HG03432 (cell line): Measurements from ENCODE around the gene FOSL2.

Source experiments
- ATAC-seq: cut with Tn5 transposase; IDR thresholded peaks from one replicate; pipeline ENCODE4 v1.9.1; 2021; ENCODE audit warnings: mild to moderate bottlenecking, moderate library complexity; ENCODE audit not compliant: unreplicated experiment

Gene FOSL2

GRCh38 chr2:28447943-28448792 is 55.5 kb downstream of the FOSL2 start:
- ATAC-seq = no peak

DNA sequence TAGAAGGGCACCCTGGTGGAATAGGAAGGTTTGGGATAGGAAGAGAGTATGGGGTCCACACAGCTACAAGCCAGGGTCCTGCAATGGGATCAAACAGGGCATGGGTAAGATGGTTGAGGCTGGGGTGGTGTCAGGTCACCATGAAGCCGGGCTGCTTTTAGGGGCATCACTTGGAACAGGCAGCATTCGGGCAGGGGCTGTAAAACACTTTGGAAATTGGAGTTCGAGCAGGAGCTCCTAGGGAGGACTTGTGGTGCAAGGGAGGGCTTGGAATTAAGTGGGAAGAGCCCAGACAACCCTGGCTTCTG is 56.1 kb downstream of the FOSL2 start:
- ATAC-seq = no peak

- no peak for ATAC-seq
Observed at GRCh38 chr2:28449126-28449487, 56.4 kb downstream of the FOSL2 start.

GRCh38 chr2:28449488-28450395 is 57.1 kb downstream of the FOSL2 start:
- no peak for ATAC-seq

DNA sequence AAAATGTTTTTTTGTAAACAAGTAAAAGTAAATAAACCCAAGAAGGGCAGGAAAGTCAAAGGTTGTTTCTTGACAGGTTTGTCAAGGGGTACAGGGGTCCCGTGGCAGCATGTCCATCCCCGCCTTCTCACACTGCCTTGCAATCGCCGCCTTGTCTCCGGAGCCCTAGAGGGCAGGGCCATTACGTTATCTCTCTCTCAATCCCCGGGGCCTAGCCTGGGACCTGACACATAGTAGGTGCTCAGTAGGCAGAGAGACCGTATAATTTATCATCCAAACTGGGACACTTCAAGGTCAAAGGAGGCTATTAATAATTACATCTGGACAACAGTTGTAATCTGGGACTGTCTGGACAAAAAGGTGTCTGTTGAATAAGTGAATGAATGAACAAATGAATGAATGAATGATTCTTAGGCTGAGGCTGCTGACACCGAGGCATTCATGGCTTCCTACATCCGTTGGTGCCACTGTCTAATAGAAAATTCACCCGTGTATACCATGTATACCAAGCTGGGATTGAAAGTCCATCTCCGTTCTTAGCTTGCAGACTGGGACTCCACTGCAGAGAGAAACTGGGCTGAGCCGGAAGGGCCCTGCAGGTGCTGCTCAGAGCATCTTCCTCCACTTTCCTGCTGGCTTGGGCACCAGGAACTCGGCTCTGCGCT is 58.4 kb downstream of the FOSL2 start:
- no peak for ATAC-seq

- no peak for ATAC-seq
Observed at GRCh38 chr2:28451793-28452533, 59.3 kb downstream of the FOSL2 start.

- ATAC-seq = no peak
Observed at GRCh38 chr2:28452534-28453081, 60.0 kb downstream of the FOSL2 start.

DNA sequence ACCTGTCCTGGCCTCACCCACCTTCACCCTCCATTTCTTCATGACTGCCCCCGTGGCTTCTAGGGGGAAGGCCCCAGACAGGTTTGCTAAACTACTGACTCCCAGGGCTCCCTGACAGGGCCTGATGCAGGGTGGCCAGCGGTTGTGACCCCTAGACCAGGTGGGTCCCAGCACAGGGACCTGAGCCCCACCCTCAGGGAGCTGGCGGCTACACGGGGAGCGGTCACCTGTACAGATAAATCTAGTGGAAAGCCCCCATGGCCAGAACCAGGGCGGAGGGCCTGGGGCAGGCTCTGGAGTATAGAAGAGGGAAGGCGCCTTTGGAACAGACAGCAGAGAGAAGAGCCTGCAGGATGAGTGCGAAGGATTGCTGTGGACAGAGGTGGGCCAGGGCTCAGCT is 60.7 kb downstream of the FOSL2 start:
- no peak for ATAC-seq

- no peak for ATAC-seq
Observed at GRCh38 chr2:28454016-28454930, 61.6 kb downstream of the FOSL2 start.

DNA sequence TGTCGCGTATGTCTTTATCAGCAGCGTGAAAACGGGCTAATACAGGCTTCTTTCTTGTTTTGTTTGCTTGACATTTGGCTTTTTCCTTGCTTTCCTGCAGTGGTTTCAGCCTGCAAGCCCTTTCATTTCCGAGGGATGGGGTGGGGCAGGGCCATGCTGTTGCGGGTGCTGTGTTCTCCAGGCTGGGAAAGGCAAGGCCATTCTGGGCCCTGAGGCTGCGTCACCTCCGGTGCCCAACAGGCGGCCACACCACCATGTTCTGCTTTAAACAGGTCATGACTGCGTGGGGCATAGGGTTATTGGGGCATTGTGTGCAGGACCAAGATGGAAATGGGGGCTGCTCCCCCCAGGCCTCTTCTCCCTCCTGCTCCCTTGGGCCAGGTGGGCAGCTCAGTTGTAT is 64.6 kb downstream of the FOSL2 start:
- no peak for ATAC-seq

- no peak for ATAC-seq
Observed at GRCh38 chr2:28461056-28461455, 68.4 kb downstream of the FOSL2 start.

DNA sequence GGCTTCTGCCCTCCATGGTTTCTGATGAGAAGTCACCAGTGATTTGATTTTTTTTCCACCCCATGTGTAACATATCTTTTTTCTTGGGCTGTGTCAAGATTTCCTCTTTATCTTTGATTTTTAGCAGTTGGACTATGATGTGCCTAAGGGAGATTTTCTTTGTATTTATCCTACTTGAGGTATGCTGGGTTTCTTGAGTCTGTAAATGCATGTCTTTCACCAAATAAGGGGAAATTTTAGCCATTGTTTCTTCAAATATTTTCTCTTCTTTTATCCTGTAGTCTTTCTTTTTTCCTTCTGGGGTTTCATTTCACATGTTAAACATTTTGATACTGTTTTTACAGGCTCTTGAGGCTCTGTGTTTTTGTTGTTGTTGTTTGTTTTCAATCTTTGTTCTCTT is 69.5 kb downstream of the FOSL2 start:
- no peak for ATAC-seq

- no peak for ATAC-seq
Observed at GRCh38 chr2:28463211-28463816, 70.7 kb downstream of the FOSL2 start.

DNA sequence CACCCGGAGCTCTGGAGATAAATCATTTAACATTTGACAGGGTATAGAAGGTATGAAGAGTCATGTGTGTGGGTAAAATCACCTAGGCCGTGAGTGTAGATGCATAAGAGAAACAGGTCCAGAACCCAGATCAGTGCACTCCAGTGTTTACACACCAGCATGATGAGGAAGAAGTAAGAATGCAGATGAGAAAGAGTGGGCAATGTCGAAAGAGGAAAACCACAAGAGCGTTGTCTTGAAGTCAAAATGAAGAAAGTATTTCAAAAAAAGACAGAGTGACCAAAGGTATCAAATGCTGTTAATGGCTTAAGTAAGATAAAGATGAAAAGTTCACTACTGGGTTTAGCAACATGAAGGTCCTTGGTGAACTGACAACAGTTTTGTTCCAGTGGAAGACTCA is 71.2 kb downstream of the FOSL2 start:
- ATAC-seq = no peak

- no peak for ATAC-seq
Observed at GRCh38 chr2:28465148-28465885, 72.7 kb downstream of the FOSL2 start.
